ENCODE results near the gene EHBP1.

The EHBP1 gene

DNA sequence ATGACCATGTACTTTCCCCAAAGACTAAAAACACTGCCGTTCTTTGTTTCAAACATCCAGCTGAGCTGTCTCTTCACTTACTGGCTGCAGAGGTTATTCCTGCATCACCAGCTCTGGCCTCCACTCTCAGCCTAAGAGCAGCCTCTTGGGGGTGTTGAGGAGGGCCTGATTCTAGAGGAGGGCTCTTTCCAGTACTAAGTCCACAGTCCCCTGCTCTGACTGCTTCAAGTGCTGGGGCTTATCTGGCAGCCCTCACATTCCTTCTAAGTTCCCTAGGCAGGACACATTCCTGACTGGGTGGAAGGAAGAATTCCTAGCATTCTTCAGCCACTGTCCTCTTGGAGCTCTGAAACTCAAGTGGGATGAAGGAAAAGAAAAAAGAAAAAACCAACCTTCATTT, 32.9 kb upstream of the EHBP1 start:
- DNase-seq (ENCODE audit: low spot score) = no peak
- H3K27ac ChIP-seq = no peak overlapping the region
- ChIA-PET POLR2A (ENCODE audit: low non-redundant PET) (no interaction called here), CTCF (interaction anchor here (0.7 kb wide), 2 partner anchors 158 to 229 kb away, joined by 4 read pairs; no protein-coding TSS in a partner anchor)
- TF ChIP-seq, protein P1, sequence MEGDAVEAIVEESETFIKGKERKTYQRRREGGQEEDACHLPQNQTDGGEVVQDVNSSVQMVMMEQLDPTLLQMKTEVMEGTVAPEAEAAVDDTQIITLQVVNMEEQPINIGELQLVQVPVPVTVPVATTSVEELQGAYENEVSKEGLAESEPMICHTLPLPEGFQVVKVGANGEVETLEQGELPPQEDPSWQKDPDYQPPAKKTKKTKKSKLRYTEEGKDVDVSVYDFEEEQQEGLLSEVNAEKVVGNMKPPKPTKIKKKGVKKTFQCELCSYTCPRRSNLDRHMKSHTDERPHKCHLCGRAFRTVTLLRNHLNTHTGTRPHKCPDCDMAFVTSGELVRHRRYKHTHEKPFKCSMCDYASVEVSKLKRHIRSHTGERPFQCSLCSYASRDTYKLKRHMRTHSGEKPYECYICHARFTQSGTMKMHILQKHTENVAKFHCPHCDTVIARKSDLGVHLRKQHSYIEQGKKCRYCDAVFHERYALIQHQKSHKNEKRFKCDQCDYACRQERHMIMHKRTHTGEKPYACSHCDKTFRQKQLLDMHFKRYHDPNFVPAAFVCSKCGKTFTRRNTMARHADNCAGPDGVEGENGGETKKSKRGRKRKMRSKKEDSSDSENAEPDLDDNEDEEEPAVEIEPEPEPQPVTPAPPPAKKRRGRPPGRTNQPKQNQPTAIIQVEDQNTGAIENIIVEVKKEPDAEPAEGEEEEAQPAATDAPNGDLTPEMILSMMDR (conservative IDR thresholded peaks at IDR 0.05; ENCODE audit: low read depth) = no peak

DNA sequence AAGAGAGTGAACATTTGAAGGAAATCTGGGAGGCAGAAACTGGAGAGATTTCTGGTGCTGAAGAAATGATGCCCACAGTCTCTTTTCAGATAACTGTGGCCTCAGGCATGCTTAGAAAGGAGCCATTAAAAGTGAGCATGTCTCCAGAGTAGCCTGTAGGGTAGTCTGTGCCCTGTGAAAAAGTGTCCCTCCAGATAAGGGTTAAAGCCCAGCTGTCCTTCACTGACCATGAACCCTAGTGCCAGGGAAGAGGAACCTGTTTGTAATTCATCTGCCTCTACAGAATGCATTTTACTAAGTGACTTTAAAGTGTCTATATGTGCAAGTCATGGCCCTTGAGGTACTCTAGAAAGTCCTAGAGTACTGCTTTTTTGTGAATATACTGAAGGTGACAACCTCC, 30.5 kb upstream of the EHBP1 start:
- POLR2A ChIA-PET (ENCODE audit: low non-redundant PET) = no interaction called here
- no peak for DNase-seq (ENCODE audit: low spot score)
- CTCF ChIA-PET = no interaction called here
- no peak overlapping the region for H3K27ac ChIP-seq
- TF ChIP-seq, protein P1 (conservative IDR thresholded peaks at IDR 0.05; ENCODE audit: low read depth) = no peak

DNA sequence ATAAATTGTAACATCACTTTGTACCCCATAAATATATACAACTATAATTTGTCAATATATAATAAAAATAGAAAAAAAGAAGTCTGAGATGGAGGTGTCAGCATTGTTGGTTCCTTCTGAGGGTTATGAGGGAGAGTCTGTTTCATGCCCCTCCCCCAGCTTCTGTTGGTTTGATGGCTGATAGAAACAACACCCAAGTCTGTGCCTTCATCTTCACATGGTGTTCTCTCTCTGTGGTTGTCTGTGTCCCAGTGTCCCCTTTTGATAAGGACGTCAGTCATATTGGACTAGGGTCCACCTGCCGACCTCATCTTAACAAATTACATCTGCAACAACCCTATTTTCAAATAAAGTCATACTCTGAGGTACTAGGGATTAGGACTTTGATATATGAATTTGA, 20.3 kb upstream of the EHBP1 start:
- DNase-seq (ENCODE audit: low spot score) = no peak
- POLR2A ChIA-PET (ENCODE audit: low non-redundant PET) = no interaction called here
- no peak overlapping the region for H3K27ac ChIP-seq
- TF ChIP-seq, protein P1 (conservative IDR thresholded peaks at IDR 0.05; ENCODE audit: low read depth) = no peak
- CTCF ChIA-PET = no interaction called here

DNA sequence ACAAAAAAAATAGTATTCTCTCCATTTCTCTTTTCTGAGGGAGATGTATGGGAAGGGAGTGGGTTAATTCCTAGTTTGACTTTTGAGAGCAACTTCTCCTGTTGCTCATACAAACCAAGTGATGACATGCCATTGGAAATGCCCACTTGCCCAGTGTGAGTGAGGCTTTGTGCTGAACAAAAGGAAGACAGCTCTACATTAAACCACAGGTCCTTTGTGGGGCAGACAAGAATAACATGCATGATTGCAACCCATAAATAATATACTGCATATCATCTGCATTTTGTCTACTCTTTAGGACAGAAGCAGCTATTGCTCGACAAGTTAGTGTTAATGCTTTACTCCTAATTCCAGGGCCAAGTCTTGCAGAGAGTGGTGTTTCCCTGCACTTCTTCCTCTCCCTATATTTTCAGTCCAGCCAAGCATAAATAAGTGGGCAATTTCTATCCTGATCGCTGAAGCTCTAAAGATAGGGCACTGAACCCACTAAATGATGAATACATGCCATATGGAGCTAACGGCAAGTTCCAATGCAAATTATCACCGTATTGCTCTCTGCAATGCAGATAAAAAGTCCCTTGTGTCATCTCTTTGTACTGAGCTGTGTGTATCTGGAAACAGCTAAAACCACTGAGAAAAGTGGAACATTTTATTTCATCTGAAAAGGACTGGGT, 19.4 kb upstream of the EHBP1 start:
- POLR2A ChIA-PET (ENCODE audit: low non-redundant PET) = no interaction called here
- TF ChIP-seq, protein P1 (conservative IDR thresholded peaks at IDR 0.05; ENCODE audit: low read depth) = no peak
- CTCF ChIA-PET = no interaction called here
- no peak for DNase-seq (ENCODE audit: low spot score)
- no peak overlapping the region for H3K27ac ChIP-seq

DNA sequence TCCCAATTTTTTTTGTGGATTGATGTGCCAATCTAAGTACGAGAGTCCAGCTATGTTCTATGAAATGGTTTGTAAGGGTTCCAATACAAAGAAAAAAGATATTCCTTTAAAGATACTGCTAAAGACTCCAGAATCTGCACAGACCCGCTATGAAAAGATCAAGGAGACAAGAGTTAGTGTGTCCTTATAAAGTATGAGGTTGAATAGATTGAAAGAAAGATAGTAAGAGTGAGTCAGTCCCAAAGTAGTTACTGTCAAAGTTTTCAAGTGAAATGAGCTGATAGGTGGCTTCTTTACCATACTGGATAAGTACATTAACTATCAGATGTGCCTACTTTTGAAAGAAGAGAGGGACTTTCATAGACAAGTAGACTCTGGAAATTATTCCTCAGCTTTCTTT, 17.9 kb upstream of the EHBP1 start:
- TF ChIP-seq, protein P1 (conservative IDR thresholded peaks at IDR 0.05; ENCODE audit: low read depth) = no peak
- no peak for DNase-seq (ENCODE audit: low spot score)
- ChIA-PET CTCF (interaction anchor here (0.7 kb wide), 1 partner anchor 274 kb away, joined by 3 read pairs; no protein-coding TSS in a partner anchor), POLR2A (ENCODE audit: low non-redundant PET) (no interaction called here)
- no peak overlapping the region for H3K27ac ChIP-seq

DNA sequence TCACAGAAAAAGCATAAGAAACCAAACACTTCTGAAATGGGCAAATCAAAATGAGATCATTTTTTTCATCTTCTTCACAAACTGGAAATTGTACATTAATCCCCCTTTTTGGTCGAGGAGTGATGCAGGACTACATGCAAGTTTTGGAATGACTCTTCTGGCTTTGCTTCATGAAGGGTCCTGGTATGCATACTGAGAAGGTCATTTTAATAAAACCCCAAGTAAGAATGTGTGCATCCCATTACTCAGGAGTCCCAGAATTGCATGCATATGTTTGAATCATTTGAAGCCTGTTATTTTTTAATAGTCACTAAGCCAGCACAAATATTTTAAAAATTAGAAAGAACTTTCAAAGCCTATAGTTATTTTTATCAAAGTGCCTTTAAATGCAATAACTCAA, 16.7 kb upstream of the EHBP1 start:
- DNase-seq (ENCODE audit: low spot score) = no peak
- ChIA-PET CTCF (no interaction called here), POLR2A (ENCODE audit: low non-redundant PET) (no interaction called here)
- TF ChIP-seq, protein P1 (conservative IDR thresholded peaks at IDR 0.05; ENCODE audit: low read depth) = no peak
- no peak overlapping the region for H3K27ac ChIP-seq
